ENCODE measurements around the gene SLIT1.

GRCh38 chr10:97028126-97028831 is 157.5 kb downstream of the SLIT1 start:
- no peak for TF ChIP-seq CSDC2 (CRISPR knock-in tag; IDR thresholded peaks at IDR 0.05)
- TF ChIP-seq PATZ1 (CRISPR knock-in tag; IDR thresholded peaks at IDR 0.05; ENCODE audit: borderline replicate concordance) = no peak
- no peak for TF ChIP-seq GLIS3 (CRISPR knock-in tag; IDR thresholded peaks at IDR 0.05)
- TF ChIP-seq TSHZ2 (CRISPR knock-in tag; IDR thresholded peaks at IDR 0.05) = no peak
- TF ChIP-seq CREB5 (CRISPR knock-in tag; IDR thresholded peaks at IDR 0.05; ENCODE audit: low read depth) = no peak
- no peak for TF ChIP-seq TOX (CRISPR knock-in tag; IDR thresholded peaks at IDR 0.05; ENCODE audit: borderline replicate concordance)
- TF ChIP-seq ZFP3 (CRISPR knock-in tag; IDR thresholded peaks at IDR 0.05) = no peak
- TF ChIP-seq SNAI2 (CRISPR knock-in tag; IDR thresholded peaks at IDR 0.05) = no peak
- TF ChIP-seq TCF4 (CRISPR knock-in tag; IDR thresholded peaks at IDR 0.05; ENCODE audit: borderline replicate concordance) = no peak
